ENCODE results near the gene KDM1A.

Gene KDM1A

GRCh38 chr1:23018661-23019093 lies 591 bp upstream of the KDM1A start:
- DNase-seq, result no peak

GRCh38 chr1:23019863-23020625 lies 776 bp downstream of the KDM1A start:
- DNase-seq, result no peak

- DNase-seq, result no peak
Measured at GRCh38 chr1:23020706-23021405, 1.6 kb downstream of the KDM1A start.

GRCh38 chr1:23021834-23022233 lies 2.6 kb downstream of the KDM1A start:
- no peak for DNase-seq

GRCh38 chr1:23023174-23023845 lies 4.0 kb downstream of the KDM1A start:
- no peak for DNase-seq

- no peak for DNase-seq
Measured at GRCh38 chr1:23026568-23026967, 7.3 kb downstream of the KDM1A start.

GRCh38 chr1:23027352-23027907 lies 8.2 kb downstream of the KDM1A start:
- DNase-seq, result no peak

GRCh38 chr1:23029337-23029736 lies 10.1 kb downstream of the KDM1A start:
- DNase-seq, result no peak

GRCh38 chr1:23035823-23036452 lies 16.7 kb downstream of the KDM1A start:
- DNase-seq, result no peak

GRCh38 chr1:23037081-23037740 lies 17.9 kb downstream of the KDM1A start:
- no peak for DNase-seq

- DNase-seq, result no peak
Measured at GRCh38 chr1:23039308-23039826, 20.1 kb downstream of the KDM1A start.

GRCh38 chr1:23040509-23040908 lies 21.2 kb downstream of the KDM1A start:
- DNase-seq, result no peak

GRCh38 chr1:23044035-23044434 lies 24.8 kb downstream of the KDM1A start:
- DNase-seq, result no peak

GRCh38 chr1:23050201-23050600 lies 30.9 kb downstream of the KDM1A start:
- DNase-seq, result no peak

GRCh38 chr1:23051290-23051909 lies 32.1 kb downstream of the KDM1A start:
- DNase-seq, result no peak

- no peak for DNase-seq
Measured at GRCh38 chr1:23057301-23057700, 38.0 kb downstream of the KDM1A start.

GRCh38 chr1:23062271-23062670 lies 43.0 kb downstream of the KDM1A start:
- no peak for DNase-seq

GRCh38 chr1:23065385-23065784 lies 46.1 kb downstream of the KDM1A start:
- no peak for DNase-seq

GRCh38 chr1:23066075-23066474 lies 46.8 kb downstream of the KDM1A start:
- DNase-seq, result no peak

GRCh38 chr1:23069149-23069548 lies 49.9 kb downstream of the KDM1A start:
- no peak for DNase-seq

GRCh38 chr1:23069675-23070074 lies 50.4 kb downstream of the KDM1A start:
- no peak for DNase-seq

- DNase-seq, result no peak
Measured at GRCh38 chr1:23074012-23074411, 54.7 kb downstream of the KDM1A start.

All from NCI-H1417 treated with DMSO at 0.1 percent for 48 hours (cell line).